ENCODE measurements around the gene PSMB7.

GRCh38 chr9:124375726-124376125 lies 39.5 kb downstream of the PSMB7 start:
- no peak for TF ChIP-seq CTCF (IDR thresholded peaks at IDR 0.05)
- no peak for TF ChIP-seq POLR2A (IDR thresholded peaks at IDR 0.05)

All from lower leg skin (tissue), 3 donors.